Right ventricle myocardium superior (tissue), 1 donor: Measurements from ENCODE around the gene RRBP1. TPM values are rescaled to one million over a fixed set of nuclear protein-coding genes. Genes with fewer than 3 reads are reported as not detected.

ENCODE experiments used
- ATAC-seq: fragments of 200-7000 bp; cut with Tn5 transposase; one replicate; pipeline ENCODE4 v1.9.1; 2020; ENCODE audit warnings: mild to moderate bottlenecking; ENCODE audit not compliant: poor library complexity
- DNase-seq: peaks from one replicate; pipeline ENCODE4 v3.0.0-alpha.2; 2020
- intact Hi-C: fragments of 100-400 bp; cut with DNase I; formaldehyde crosslinking; loops from one replicate; pipeline ENCODE4 v1.11.2; 2022
- total RNA-seq: library from RNA; stranded (reverse); fragmentation: NEBNext Ultra II Directional; extraction: Animal tissue kit (Norgen Biotek cat#: 25700); gene quantifications from one replicate; pipeline ENCODE4 v1.2.1, GENCODE V29; 2021
- donor health status: DM: no; HTN: yes; CAD: no; lungs with severe emphysema.

RRBP1 gene
- total RNA-seq, 1 donor from 2014 or later, result 32.1 TPM

GRCh38 chr20:17580895-17581294, 101.1 kb downstream of the RRBP1 start:
- DNase-seq, result no peak
- intact Hi-C loops, result no loop called here
- no peak for ATAC-seq

DNA sequence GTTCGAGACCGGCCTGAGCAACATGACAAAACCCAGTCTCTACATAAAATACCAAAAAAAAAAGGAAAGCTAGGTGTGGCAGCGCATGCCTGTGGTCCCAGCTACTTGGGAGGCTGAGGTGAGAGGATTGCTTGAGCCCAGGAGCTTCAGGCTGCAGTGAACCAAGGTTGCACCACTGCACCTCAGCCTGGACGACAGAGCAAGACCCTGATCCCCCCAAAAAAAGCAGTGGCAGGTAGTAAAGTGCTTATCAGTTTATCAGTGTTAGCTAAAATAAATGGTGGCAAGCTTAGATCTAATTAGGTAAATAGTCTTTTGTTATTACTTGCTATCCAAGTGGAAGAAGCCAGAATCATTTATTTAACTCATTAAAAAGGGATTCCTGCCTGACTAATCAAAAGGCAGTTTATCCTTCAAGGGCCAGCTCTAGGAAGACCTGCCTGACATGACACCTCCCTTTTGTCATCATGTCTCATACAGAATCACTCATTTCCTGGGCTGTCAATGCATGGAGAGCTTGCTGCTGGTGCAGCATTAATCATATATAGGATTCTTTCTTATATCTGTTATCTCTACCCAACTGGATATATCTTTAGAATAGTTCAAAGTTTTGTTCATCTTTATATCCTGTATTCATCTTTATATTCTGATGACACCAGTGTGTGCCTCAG, 102.5 kb downstream of the RRBP1 start:
- intact Hi-C loops, result no loop called here
- no peak for DNase-seq
- ATAC-seq, result no peak

DNA sequence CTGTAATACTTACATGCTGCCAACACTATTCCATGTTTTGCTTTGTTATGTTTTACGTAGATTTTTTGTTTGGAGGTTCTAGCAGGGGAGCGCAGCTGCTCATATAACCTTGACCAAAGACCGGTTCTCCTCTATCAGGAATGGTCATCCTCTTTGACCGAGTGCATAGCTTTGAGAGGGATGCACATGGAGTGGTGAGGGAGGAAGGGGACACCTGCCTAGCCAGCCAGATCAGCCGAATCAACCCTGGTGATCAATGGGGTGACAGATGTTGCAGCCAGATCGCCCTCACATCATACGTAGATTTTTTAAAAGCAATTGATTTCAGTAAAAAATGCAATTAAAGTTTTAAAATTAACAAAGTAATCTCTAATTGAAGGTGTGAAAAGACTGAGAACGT, 105.8 kb downstream of the RRBP1 start:
- ATAC-seq, result no peak
- DNase-seq, result no peak
- intact Hi-C loops, result no loop called here

DNA sequence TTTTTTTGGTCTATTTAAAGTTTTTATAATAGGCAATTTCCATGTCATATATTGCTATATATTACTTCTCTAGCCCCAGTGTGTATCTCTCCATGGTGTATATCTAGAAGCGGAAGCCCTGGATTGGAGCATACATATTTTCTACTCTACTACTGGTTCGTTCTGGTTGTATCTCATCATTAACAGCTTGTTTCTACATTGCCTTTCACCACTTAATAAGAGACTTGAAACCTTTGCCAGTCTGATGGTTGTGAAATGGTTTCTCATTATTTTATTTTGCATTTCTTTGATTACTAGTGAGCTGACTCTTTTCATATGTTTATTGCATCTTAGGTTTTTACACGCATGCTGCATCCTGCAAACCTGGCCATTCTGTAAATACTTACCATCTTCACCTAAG, 108.6 kb downstream of the RRBP1 start:
- ATAC-seq (no peak), DNase-seq (no peak)
- intact Hi-C loops, result no loop called here

GRCh38 chr20:17572034-17572638, 109.9 kb downstream of the RRBP1 start:
- ATAC-seq, result no peak
- intact Hi-C loops, result no loop called here
- DNase-seq, result no peak

GRCh38 chr20:17571153-17571527, 110.9 kb downstream of the RRBP1 start:
- DNase-seq, result no peak
- intact Hi-C loops, result no loop called here
- ATAC-seq, result no peak

DNA sequence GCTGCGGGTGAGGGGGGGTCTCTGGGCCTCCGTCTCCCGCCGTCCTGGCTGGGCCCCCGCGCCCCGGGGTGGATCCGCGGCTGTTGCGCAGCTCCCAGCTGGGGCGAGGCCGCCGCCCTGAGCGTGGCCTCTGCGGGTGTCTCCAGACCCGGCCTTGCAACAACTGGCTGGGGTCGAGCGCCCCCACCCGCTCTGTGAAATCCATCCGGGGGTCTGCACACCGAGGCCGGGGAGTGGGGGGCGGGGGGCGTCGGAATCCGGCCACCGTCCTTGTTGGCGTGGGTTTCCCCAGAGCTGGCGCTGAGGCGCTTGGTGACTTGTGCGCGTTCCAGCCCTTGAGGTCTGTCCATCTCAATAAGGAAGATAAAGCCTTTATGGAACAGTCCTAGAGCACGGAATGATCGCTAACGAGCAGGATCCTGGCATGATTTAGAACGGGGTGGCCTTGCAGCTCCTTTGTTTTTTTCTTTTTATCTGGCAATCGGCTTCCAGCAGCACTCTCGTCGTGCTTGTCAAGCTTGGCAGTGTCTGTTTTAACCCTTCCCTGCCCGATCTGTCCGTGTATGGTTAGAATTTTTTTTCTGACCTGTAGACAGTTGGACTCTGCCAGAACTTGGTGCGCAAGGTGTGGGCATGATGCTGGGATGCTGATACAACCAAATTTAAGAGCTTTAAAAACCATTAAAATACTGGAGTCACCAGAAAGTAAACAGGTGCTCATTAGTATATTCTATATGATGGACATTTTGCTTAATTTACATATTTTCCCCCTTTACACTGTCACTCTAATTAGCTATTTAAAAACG, 111.5 kb downstream of the RRBP1 start:
- peak; percentile 61 for ATAC-seq
- DNase-seq, result peak; percentile 68
- intact Hi-C loops, result no loop called here

GRCh38 chr20:17569616-17570346, 112.3 kb downstream of the RRBP1 start, which contains the start of gene DSTN:
TSS of gene DSTN (plus strand) at chr20:17570075. CDS start at chr20:17570209, 134 bp downstream.
- peak; percentile 95 for DNase-seq
- peak; percentile 93 for ATAC-seq
- intact Hi-C loops, result no loop called here

GRCh38 chr20:17568972-17569521, 113.0 kb downstream of the RRBP1 start:
- DNase-seq (peak; percentile 89), ATAC-seq (peak; percentile 76)
- intact Hi-C loops, result no loop called here

DNA sequence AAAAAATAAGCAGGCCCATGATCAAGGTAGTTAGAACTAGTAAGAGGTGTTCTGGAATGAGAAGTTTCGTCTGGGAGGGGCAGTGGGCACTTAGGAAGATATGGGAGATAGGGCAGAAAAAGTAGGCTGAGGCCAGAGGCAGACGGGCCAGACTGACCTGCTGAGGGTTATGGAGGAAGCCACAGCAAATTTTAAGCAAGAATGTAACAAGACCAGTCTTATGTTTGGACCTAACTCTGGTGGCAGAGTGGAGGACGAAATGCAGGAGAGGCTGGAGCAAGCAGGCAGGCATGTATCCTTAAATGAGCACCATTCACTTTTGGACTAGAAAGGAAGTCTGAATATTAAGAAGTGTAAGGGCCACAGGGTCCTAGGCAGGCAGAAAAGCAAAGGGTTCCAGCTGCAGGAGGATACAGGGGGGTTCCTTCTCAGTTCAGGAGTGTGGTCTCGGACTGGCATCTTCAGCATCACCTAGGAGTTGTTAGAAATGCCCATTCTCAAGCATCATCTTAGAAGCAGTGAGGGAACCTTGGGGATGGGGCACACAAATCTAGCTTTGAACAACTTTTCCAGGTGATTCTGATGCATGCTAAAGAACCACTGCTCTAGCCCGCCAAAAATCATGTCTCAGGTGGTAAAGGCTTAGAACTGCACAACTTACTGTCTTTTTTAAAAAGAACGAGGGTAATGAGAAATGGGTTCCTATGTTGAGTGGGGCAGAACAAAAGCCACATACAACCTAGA, 113.8 kb downstream of the RRBP1 start:
- ATAC-seq (no peak), DNase-seq (no peak)
- intact Hi-C loops, result no loop called here

DNA sequence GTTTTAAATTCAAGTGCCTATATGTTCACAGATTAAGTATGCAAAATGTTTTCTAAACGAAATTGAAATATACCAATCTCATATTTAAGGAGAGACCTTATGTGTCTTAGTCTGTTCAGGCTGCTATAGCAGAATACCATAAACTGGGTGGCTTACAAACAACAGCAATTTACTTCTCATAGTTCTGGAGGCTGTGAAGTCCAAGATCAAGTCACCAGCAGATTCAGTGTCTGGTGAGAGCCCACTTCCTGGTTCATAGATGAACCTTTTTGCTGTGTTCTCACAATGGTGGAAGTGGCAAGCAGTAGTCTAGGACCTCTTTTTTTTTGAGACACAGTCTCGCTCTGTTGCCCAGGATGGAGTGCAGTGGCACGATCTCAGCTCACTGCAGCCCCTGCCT, 115.7 kb downstream of the RRBP1 start:
- ATAC-seq (no peak), DNase-seq (no peak)
- intact Hi-C loops, result no loop called here

DNA sequence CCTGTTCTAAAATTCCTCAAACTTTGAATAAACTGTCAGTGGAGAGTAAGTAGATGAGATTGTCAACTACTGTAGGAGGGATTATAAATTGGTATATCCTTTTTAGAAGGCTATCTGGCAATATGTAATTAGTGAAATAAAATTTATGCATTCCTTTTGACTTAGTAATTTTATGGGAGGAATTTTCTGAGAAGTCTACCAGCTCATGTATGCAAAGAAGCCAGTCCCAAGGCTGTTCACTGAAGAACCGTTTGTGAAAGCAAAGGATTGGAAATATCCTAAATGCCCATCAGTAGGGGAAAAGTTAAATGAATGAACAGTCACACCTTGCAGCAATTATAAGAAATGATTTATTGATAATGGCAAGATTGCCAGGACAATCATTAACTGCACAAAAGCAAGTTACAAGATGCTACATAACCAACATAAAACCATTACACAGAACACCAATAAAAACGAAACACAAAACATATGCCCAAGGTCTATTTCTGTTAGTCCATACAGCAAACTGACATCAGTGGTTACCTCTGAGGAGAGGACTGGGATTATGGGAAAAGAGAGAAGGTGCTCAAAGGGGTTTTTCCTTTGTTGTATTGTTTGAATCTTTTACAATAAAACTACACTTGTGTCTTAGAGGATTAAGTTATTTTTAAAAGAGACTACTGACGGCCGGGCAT, 116.7 kb downstream of the RRBP1 start:
- ATAC-seq (no peak), DNase-seq (no peak)
- intact Hi-C loops, result no loop called here

Other genes starting within 250 kb of the RRBP1 start
- 0.73 TPM for gene BFSP1, start 150.9 kb downstream of the RRBP1 start, total RNA-seq
- gene DSTN, start 112.2 kb downstream of the RRBP1 start, total RNA-seq, result 860 TPM
- gene BANF2, start 17.7 kb upstream of the RRBP1 start, total RNA-seq, result not detected